GM19395 (cell line): ENCODE data around the gene SVEP1.
"Not testable (repeated sequence)": the region's sequence is repeated elsewhere in the genome, so short reads cannot be mapped to it uniquely, and the experiment has no call there.

Source experiments
- ATAC-seq: cut with Tn5 transposase; IDR thresholded peaks from one replicate; pipeline ENCODE4 v1.9.1; 2021; ENCODE audit warnings: mild to moderate bottlenecking, moderate library complexity; ENCODE audit not compliant: unreplicated experiment

SVEP1 gene

GRCh38 chr9:110579034-110579861 is at the start of gene SVEP1:
Gene SVEP1, minus strand, starts transcription at chr9:110579741. Its CDS starts 198 bp downstream, at chr9:110579543.
- ATAC-seq: no peak

- peak; percentile 97 for ATAC-seq
These were observed 46.7 kb upstream of the SVEP1 start for GRCh38 chr9:110626101-110626829.

GRCh38 chr9:110623462-110624025 is 44.0 kb upstream of the SVEP1 start:
- ATAC-seq: no peak

- no peak for ATAC-seq
These were observed 42.8 kb upstream of the SVEP1 start for GRCh38 chr9:110622368-110622767.

- ATAC-seq: no peak
These were observed 41.2 kb upstream of the SVEP1 start for GRCh38 chr9:110620726-110621125.

- no peak for ATAC-seq
These were observed 40.3 kb upstream of the SVEP1 start for GRCh38 chr9:110619831-110620230.

GRCh38 chr9:110615498-110615897 is 36.0 kb upstream of the SVEP1 start:
- no peak for ATAC-seq

- ATAC-seq: not testable (repeated sequence)
These were observed 35.0 kb upstream of the SVEP1 start for GRCh38 chr9:110614576-110614975.

GRCh38 chr9:110606179-110606790 is 26.7 kb upstream of the SVEP1 start:
- ATAC-seq: no peak

GRCh38 chr9:110605565-110605964 is 26.0 kb upstream of the SVEP1 start:
- ATAC-seq: no peak

- no peak for ATAC-seq
These were observed 24.6 kb upstream of the SVEP1 start for GRCh38 chr9:110604171-110604601.

- ATAC-seq: no peak
These were observed 22.7 kb upstream of the SVEP1 start for GRCh38 chr9:110602281-110602680.

GRCh38 chr9:110601098-110601497 is 21.6 kb upstream of the SVEP1 start:
- ATAC-seq: no peak

- no peak for ATAC-seq
These were observed 19.9 kb upstream of the SVEP1 start for GRCh38 chr9:110599468-110599867.

GRCh38 chr9:110592044-110592830 is 12.7 kb upstream of the SVEP1 start:
- ATAC-seq: no peak

- no peak for ATAC-seq
These were observed 12.0 kb upstream of the SVEP1 start for GRCh38 chr9:110591526-110591925.

- no peak for ATAC-seq
These were observed 11.3 kb upstream of the SVEP1 start for GRCh38 chr9:110590816-110591215.

GRCh38 chr9:110588296-110588695 is 8.8 kb upstream of the SVEP1 start:
- no peak for ATAC-seq

- no peak for ATAC-seq
These were observed 3.7 kb upstream of the SVEP1 start for GRCh38 chr9:110583237-110583636.

- ATAC-seq: no peak
These were observed 2.6 kb upstream of the SVEP1 start for GRCh38 chr9:110582156-110582555.

GRCh38 chr9:110580850-110581249 is 1.3 kb upstream of the SVEP1 start:
- ATAC-seq: no peak
